GM18502 (cell line): ENCODE results near the gene NOP56.

Experiments
- ATAC-seq: cut with Tn5 transposase; IDR thresholded peaks from one replicate; pipeline ENCODE4 v1.9.1; 2021; ENCODE audit warnings: mild to moderate bottlenecking; ENCODE audit not compliant: unreplicated experiment, poor library complexity

Gene NOP56

DNA sequence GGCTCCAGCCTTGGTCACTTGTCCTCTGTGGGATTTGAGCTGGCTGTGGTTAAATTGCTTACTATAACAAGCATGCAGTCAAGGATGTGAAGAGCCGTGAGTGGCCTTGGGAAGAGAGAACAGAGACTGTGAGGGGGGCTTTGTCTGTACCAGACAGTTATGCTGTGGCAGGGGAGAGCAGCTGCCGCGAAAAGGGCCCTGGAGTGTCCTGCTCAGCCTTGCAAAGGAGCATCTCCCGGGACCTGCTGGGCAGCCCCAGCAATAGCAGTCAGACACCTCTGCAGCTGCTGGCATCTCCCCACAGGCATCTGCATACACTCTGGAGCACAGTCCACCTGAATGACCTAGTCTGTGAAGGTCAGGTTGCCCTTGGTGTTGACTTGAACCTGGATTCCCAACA lies 46.5 kb downstream of the NOP56 start:
- no peak for ATAC-seq

DNA sequence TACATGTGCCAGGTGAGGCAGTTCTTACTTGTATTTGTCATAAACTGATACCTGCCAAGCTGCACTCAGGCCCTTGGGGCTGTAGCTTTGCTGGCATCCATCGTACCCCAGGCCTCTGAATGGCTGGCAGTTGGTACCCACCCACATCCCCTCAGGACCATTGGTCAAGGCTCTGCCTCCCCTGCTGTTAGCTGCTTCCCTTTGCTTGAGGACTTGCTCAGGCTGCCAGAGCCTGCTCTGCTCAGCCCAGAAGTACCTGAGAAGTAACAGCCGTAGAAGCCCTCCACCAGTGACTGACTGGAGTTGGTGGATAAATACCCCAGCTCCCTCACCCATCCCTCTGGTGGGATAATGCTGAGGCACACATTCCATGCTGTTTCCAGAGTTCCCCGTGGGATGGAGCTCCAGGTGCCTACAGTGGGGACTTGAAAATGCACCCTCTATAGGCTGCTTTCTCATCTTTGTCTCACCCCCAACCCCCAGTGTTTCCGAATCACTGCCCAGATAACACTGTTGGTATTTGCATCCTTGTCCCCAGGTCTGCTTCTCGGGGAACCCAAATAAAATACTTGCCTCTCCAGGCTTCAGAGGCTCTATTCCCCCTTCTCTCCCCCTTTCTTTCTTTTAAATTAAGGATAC lies 47.5 kb downstream of the NOP56 start:
- ATAC-seq, result no peak

DNA sequence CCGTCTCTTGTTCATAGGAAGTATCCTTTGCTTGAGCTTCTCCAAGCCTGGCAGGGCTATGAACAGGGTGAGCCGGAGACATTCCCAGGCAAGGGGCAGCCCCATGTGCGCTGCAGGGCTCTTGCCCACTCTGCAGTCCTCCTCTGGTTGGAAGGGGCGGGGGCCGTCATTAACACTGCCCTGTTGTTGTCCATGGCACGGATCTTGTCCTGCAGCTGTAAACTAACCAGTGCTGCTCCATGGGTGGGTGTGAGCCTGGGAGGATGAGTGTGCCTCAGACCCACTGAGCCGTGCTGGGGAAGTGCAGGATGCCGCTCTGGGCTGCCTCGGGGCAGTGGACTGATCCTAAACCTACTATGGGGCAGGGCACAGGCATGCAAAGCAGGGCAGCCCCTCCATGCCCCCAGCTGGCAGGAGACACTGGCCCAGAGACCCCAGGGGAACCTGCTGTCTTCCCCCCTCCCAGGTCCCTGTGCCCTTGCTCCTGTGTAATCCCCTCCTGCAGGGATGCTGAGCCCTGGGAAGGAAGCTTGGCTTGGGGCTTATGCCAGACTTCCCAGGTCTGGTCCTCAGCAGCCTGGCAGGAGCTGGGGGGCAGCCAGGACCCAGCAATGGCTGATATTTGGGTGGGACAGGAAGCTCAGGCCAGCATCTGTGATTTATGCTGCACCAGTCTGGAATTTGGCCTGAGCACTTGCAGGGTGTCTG lies 48.6 kb downstream of the NOP56 start:
- ATAC-seq, result no peak

DNA sequence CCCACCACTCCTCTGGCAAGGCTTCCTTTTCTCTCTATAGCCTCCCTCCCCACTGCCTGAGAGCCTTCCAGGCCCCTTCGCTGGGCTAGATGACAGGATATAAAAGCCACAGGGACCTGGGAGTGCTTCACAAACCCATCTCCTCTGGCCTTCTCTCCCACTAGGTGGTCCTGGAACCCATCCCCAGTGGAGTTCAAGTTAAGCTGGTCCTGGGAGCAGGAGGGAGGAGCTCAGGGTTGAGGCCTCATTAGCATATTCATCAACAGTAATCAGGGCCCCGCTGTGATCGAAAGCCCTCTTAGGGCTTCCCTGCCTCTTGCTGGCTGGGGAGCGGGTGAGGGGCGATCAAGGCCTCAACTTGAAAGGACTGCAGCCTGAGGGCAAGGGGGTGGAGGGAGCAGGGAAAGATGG lies 49.2 kb downstream of the NOP56 start:
- ATAC-seq, result no peak

DNA sequence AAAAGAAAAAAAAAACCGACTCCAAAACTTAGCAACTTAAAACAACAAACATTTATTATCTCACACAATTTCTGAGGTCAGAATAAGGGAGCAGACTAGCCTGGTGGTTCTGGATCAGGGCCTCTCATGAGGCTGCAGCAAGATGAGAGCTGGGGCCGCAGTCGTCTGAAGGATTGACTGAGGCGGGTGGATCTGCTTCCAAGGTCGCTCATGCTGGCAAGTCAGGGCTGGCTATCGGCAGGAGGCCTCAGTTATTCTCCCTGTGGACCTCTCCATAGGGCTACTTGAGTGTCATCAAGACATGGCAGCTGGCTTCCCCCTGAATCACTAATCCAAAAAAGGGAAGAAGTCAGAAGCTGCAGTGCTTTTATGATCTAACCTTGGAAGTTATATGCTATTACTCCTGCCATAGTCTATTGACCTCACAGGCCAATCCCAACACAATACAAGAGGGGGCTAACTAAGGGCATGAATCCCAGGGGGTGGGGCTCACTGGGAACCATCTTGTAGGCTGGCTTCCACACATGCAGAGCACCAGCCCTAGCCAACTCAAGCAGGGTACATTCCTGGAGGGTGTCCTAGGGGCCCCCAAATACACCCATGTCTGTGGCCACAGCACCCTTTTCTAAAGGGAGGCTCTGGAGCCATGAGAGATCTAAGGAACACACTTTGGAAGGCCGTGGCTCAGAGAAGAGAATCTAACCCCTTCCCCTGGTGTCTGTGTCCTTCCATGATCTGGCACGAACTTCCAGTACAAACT lies 51.5 kb downstream of the NOP56 start:
- ATAC-seq, result no peak

DNA sequence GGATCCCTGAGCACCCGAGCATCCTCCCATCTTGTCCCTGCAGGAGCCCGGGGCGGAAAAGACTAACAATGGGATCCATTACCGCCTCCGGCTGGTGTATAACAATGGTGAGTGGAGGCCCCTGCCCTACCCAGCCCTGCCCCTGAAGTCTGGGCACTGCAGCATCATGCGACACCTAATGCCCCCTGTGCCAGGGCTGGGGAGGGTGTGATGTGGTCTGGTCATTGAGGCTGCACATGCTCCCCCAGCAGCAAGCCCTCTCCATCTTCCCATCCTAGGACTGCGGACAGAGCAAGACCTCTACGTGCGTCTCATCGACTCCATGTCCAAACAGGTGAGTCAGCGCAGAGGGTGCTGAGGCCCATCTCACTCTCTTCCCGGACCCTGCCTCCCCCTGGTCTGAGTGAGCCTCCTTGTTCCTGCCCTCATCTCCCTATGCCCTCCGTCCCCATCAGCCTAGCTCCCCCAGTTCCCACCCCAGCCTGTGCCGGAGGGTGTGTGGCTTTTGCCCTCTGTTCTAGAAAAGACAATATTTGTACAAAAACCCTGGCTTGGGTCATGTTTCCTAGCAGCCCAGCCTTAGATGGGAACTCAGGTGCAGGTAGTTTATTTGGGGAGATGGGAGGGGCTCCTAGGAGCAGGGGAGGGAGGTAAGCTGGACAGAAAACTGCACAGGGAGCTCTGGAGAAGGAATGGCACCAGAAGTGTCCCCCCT lies 53.7 kb downstream of the NOP56 start:
- no peak for ATAC-seq

DNA sequence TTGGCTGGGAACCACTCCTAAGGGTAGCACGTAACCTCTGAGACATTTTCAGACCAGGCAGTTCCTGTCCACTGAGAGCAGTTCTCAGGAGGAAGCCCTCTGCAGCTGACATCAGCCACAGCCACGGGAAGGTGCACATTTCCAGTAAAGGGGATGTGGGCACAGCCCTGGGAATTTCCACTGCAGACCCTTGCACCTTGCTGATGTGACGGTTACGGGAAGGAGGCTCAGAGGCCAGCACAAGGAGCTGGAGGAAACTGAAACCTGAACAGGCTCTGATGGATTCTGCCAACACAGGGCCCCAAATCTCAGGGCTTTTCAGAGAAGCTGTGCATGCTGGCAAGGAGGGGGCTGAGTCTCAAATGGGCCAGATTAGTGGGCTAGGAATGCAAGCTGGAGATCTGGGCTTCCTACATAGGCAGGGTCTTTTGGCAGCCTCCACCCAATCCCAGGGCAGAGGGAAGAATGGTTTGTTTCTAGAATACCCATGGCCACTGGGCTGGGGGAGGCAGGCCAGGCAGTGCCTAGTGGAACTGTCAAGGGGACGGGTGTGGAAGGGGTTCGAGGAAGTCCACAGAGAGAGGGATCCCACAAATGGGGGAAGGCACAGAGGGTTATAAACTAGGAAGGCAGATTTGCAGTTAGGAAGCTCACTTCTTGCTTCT lies 54.4 kb downstream of the NOP56 start:
- ATAC-seq, result no peak

DNA sequence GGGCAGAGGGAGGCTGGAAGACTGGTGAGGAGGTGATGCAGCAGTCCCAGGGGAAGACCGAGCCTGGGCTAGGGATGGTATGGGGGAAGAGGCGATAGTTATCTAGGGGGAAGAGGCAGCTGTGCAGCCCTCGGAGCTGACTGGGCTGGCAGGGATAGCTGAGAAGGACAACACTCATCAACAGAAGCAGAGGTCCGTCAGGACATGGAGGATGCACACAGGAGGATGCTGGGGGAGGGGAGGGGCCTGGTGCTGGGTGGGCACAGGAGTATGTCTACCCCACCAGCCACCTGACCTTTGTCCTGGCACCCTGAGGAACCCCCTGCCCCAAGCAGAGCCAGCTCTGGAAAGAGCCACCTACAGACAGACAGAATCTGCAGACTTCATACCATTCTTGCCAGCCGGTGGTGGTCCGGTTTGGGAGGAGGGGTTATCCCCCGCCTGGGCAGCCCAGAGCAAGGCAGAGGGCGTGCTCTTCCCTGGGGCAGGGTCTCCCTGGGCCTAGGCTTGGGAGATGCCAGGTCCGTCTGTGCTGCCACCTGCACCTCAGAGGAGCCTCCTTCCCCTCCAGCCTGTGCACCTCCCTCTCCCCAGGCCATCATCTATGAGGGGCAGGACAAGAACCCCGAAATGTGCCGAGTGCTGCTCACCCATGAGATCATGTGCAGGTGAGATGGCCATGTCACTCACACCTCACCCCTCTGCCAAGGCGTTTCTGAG lies 55.1 kb downstream of the NOP56 start:
- no peak for ATAC-seq
